SK-N-SH (cell line): ENCODE data around the gene NRG3.

ENCODE experiments used
- CTCF ChIP-seq: fragments of 200-600 bp; sonication (generic); IDR thresholded peaks from 2 replicates; pipeline ENCODE4 v1.6.1; 2017; ENCODE audit warnings: antibody characterized with exemption, mild to moderate bottlenecking, moderate library complexity
- ELF1 ChIP-seq: IDR thresholded peaks from 2 replicates; pipeline ENCODE4 v1.4.0; 2012
- EP300 ChIP-seq, 2 experiments: IDR thresholded peaks; 2 replicates each; pipeline versions ENCODE4 v1.4.0 to v1.6.1; 2012; ENCODE audit warnings: borderline replicate concordance in 1 of 2, low read depth in 1 of 2, low read length in 1 of 2
- EZH2phosphoT487 ChIP-seq: fragments of 200-600 bp; sonication (generic); IDR thresholded peaks from 2 replicates; pipeline ENCODE4 v1.6.1; 2017; ENCODE audit warnings: low read depth, mixed run types, mild to moderate bottlenecking, antibody characterized with exemption, moderate library complexity, borderline replicate concordance
- FOXM1 ChIP-seq: IDR thresholded peaks from 2 replicates; pipeline ENCODE4 v1.4.0; 2012; ENCODE audit warnings: low read depth, mild to moderate bottlenecking
- GABPA ChIP-seq: IDR thresholded peaks from 2 replicates; pipeline ENCODE4 v1.4.0; 2012; ENCODE audit warnings: low read depth, mild to moderate bottlenecking
- IRF3 ChIP-seq: fragments of 150-350 bp; IDR thresholded peaks from 2 replicates; pipeline ENCODE4 v1.6.1; 2016; ENCODE audit warnings: mild to moderate bottlenecking, low read depth, low read length
- POLR2AphosphoS5 ChIP-seq: IDR thresholded peaks from 2 replicates; pipeline ENCODE4 v1.6.1; 2012; ENCODE audit warnings: low read depth, low read length
- RCOR1 ChIP-seq: fragments of 150-350 bp; IDR thresholded peaks from 2 replicates; pipeline ENCODE4 v1.6.1; 2017; ENCODE audit warnings: antibody characterized with exemption, low read length
- RFX5 ChIP-seq: IDR thresholded peaks from 2 replicates; pipeline ENCODE4 v1.6.1; 2012; ENCODE audit warnings: mild to moderate bottlenecking, improper control_type of control experiment, low read length
- YY1 ChIP-seq: IDR thresholded peaks from 2 replicates; pipeline ENCODE4 v1.4.0; 2012; ENCODE audit warnings: low read depth, mild to moderate bottlenecking

- TF ChIP-seq CTCF (no peak), POLR2AphosphoS5 (no peak), EP300 (IDR thresholded peaks at IDR 0.05; ENCODE audit: borderline replicate concordance in 1 of 2, low read depth in 1 of 2, low read length in 1 of 2) (no peak), YY1 (no peak), EZH2phosphoT487 (no peak), RCOR1 (no peak), IRF3 (no peak), ELF1 (no peak), RFX5 (no peak), GABPA (no peak), FOXM1 (no peak)
These were observed 521.9 kb downstream of the NRG3 start for GRCh38 chr10:82396886-82397285.
